Stimulated activated CD8-positive, alpha-beta memory T cell treated with anti-CD3 and anti-CD28 coated beads, Interleukin-4, amount 100 ng/mL, for 1 hour (primary cell): ENCODE data around the gene GOLGA5.
"Not testable (repeated sequence)": the region's sequence is repeated elsewhere in the genome, so short reads cannot be mapped to it uniquely, and the experiment has no call there.

Experiments used
- DNase-seq, 2 donors: peaks; one replicate each; pipeline ENCODE4 v3.0.0-alpha.2; 2020; ENCODE audit warnings: low read depth in 2 of 2, low spot score in 1 of 2

The GOLGA5 gene

DNA sequence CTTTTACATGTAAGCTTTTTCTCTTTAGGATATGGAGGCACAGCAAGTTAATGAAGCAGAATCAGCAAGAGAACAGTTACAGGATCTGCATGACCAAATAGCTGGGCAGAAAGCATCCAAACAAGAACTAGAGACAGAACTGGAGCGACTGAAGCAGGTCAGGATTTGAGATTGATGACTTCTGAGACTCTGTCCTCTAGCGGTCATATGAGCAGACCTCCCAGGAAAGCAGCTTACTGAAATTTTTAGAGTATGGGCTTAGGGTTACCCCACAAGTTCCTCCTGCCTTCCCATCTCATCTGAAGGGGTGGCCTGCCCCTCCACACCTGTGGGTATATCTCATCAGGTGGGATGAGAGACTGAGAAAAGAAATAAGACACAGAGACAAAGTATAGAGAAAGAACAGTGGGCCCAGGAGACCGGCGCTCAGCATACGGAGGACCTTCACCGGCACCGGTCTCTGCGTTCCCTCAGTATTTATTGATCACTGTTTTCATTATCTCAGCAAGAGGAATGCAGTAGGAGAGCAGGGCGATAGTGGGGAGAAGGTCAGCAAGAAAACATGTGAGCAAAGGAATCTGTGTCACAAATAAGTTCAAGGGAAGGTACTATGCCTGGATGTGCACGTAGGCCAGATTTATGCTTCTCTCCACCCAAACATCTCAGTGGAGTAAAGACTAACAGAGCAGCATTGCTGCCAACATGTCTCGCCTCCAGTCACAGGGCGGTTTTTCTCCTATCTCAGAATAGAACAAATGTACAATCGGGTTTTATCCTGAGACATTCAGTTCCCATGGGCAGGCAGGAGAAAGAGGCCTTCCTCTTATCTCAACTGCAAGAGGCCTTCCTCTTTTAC lies 25.8 kb downstream of the GOLGA5 start:
- DNase-seq, result not testable (repeated sequence)

DNA sequence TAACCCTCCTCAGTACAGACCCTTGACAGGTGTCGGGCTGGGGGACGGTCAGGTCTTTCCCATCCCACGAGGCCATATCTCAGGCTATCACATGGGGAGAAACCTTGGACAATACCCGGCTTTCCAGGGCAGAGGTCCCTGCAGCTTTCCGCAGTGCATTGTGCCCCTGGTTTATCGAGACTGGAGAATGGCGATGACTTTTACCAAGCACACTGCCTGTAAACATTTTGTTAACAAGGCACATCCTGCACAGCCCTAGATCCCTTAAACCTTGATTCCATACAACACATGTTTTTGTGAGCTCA lies 26.4 kb downstream of the GOLGA5 start:
- DNase-seq, result not testable (repeated sequence)

DNA sequence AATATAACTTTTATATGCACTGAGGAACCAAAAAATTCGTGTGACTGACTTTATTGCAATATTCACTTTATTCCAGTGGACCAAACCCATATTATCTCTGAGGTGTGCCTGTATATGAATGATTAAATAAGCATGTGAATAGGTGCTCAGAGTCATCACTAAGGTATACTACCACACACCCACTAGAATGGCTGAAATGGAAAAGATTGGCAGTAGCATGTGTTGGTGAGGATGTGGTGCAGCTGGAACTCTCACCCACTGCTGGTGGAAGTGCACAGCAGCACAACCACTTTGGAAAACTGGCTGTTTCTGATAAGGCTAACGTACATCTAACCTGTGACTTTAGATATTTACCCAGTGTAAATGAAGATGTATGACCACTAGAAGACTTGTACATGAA lies 36.8 kb downstream of the GOLGA5 start:
- no peak for DNase-seq

DNA sequence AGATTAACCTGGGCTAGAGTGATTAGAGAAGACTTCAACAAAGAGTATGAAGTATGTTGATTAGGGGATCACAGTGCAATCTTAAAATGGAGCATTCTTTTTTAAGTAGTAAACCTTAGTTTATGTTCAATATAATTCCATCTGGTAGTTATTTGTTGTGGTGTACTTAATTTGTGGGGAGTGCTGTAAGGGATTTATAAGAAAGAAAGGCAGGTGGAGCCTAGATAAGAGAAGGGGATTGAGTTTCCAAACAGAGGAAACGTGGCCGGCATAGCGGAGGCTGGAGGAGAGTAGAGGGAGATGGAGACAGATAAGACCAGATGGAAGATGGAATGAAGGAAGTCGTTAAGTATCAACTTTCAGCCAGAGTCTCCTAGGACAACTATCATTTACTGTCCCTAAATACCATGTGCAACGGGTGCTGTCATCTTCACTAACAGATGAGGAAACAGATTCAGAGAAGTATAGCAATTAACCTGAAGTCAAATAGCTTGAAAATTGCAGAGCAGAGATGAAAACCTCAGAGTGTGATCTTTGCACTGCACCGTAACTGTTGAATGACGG lies 38.1 kb downstream of the GOLGA5 start:
- DNase-seq, result no peak

DNA sequence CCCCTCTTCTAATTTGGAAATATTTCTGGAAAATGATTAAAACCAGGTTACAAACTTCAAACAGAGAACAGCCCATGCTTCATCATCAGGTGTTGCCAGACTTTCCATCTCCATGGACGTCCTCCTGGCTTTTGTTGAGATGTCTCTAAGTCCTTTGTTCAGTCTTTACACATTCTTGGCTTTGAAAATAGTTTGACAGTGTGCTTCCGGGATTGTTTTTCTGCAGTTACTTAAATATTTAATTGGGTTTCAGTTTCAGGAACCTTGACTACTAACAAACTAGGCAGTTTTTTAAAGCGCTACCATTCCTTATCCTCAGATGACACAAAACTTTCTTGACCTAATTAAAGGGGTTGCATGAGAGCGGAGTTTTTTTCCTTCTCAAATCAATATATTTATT lies 47.8 kb downstream of the GOLGA5 start:
- DNase-seq, result no peak

DNA sequence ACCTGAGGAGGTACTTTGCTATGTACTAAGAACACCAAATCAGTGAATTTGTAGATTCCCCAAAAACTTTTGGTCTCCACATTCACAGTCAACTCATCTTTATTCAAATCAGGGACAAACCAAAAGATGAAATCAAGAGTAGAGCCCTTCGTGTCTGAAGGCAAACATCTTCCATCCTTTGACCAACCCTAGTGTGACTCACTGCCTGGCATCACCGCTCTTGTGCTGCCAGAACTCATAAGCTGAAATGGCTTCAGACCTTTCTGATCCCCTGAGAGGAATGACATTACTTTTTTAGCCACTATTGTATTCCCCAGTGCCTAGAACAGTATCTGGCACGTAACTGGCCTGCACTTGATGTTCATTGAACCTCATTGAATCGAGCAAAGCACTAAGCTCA lies 50.1 kb downstream of the GOLGA5 start:
- DNase-seq, result no peak

DNA sequence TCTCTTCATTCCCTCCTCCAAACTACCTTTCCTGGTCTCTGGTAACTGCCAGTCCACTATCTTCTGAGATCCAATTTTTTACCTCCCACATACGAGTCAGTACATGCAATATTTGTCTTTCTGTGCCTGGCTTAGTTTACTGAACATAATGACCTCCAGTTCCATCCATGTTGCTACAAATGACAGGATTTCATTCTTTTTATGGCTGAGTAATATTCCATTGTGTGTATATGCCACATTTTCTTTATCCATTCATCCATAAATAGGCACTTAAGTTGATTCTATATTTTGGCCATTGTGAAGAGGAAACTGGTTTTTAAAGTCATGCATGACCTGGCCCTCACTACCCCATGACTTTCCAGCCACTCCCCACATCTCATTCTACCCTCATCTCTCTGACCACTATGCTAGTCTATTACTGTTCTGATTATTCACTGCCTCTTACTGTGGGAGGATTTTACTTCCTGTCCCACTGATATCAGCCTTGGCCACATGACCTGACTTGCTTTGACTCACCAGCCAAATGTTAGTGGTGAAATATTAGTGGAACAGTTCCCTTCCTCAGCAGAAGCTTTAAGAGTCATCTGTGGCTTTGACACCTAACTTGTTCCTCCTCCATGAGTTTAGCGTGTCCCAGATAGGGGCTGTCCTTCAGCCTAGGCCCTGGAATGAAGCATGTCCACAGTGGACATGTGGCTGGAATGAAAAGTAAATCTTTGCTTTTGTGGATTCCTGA lies 52.2 kb downstream of the GOLGA5 start:
- DNase-seq, result no peak

DNA sequence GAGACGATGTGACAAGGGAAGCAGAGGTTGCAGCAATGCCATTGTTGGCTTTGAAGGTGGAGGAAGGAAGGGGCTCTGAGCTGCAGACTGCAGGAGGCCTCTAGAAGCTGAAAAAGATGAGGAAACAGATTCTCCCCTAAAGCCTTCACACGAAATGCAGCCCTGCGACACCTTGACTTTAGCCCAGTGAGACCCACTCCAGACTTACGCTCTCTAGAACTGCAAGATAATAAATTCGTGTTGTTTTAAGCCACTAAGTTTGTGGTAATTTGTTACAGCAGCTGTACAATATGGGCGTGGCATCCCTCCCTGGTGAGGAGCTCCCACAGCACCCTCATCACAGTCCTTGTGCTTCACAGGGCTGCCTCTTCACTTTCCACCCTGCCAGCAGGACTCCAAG lies 53.2 kb downstream of the GOLGA5 start:
- no peak for DNase-seq

DNA sequence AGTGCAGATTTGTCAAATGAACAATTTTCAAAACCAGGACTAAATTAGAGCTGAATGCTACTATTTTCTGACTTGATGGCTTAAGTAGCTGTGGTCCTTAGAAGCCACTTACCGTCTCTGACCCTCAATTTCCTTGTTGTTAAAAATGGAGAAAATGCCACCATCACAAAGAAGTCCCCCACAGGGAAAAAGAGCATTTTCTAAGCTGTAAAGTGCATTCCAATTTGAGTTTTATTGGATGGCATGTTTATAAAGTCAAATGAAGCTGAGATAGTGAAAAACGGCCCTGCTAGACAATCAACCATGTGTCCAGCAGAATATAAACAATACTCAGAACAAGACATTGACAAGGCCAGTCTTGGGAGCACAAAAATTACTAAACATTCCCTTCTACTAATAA lies 53.6 kb downstream of the GOLGA5 start:
- DNase-seq, result no peak

DNA sequence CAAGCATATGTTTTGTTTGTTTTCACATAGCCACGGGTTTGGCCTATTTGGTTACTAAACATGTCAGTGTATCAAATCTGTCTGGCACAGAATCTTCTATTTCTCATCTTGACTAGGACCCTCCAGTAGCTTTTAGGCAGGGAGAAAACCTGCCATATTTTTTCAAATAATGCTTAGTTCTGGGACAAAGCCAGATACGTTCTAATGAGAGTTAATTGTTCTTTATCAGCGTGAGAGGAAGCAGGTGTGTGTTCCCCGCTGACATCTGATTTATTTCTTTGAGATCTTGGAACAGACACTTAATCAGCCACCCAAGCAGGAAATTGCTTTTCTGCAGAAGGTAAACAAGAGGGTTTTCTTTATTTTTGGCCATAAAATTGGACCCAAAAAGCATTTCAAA lies 54.8 kb downstream of the GOLGA5 start:
- DNase-seq, result no peak

DNA sequence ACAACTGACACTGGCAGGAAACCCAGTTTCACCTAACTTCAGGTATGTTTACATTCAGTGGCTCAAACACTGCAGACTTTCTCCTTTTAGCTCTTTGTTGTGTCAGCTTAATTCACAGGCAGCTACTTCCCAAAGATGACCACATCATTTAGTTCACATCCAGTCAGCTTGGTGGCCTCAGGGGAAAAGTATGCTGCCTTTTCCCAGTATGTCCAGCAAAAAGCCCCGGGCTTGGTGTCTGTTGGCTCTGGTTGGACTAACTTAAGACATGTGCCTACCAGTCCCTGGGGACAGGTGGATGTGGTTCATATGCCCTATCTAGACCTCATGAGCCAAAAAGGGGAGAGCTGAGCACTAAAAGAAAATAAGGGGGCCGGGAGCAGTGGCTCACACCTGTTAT lies 56.4 kb downstream of the GOLGA5 start:
- DNase-seq, result no peak

DNA sequence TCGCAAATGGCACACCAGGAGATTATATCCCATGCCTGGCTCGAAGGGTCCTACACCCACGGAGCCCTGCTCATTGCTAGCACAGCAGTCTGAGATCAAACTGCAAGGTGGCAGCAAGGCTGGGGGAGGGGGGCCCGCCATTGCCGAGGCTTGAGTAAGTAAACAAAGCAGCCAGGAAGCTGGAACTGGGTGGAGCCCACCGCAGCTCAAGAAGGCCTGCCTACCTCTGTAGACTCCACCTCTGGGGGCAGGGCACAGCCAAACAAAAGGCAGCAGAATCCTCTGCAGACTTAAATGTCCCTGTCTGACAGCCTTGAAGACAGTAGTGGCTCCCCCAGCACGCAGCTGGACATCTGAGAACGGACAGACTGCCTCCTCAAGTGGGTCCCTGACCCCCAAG lies 59.0 kb downstream of the GOLGA5 start:
- DNase-seq, result not testable (repeated sequence)

DNA sequence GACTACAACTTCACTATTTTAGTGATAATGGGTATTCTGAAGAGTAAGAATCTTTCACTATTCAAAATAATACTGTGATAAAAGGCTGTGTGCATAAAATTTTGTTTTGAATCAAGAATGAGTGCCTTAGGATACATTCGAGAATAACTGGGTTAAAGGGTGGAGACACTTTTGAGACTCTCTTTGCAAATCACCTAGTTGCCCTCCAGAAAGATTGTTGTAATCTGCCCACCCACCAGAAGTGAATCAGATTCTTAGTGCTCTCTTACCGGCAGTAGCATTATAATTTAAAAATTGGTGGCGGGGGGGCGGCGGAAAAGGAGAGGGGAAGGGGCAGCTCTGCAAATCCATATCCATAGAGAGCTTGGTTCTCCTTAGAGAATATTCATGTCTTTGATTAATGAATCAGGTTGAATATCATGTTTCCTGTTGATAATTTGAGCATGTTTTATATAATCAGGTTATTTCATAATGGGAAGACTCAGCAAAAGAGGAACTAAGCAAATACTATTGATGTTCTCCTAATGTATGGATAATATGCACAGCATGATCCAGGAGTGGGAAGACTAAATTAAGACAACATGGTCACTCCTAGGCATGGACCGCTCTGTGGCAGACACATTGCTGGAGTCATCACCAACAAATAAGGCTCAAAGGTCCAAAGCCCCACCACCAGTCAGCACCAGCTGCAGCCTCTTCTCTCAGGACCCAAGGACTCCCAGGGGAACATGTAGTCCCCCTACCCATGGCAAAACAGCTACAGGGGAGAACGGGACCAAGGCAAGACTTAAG lies 66.1 kb downstream of the GOLGA5 start:
- DNase-seq, result no peak

DNA sequence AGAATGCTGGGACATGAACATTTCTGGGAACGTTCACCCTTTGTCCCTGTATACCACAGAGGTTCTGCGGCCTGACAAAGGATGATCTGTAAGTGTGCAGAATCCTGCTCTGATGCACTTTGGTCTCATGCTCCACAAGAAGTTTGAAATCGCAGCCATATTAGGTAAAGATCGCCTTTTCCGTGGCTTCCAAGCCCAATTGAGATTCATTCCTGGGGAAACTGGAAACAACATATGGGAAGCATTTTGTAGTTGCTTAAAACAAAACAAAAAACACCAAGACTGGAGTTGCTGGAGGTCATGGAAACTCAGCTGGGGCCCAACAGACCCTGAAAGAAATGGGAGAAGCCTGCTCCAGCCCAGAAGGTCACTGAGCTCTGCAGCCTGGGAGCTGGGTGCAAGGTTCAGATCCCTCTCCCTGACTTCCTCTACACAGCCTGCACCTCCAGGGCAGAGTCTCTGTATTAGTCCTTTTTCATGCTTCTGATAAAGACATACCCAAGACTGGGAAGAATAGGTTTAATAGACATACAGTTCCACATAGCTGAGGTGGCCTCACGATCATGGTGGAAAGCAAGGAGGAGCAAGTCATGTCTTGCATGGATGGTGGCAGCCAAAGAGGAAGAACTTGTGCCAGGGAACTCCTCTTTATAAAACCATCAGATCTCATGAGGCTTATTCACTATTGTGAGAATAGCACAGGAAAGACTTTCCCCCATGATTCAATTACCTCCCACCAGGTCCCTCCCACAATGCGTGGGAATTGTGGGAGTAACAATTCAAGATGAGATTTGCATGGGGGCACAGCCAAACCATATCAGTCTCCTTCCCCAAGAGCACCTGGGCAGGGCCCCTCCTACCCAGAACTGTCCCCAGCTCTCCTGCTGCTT lies 68.0 kb downstream of the GOLGA5 start:
- no peak for DNase-seq

DNA sequence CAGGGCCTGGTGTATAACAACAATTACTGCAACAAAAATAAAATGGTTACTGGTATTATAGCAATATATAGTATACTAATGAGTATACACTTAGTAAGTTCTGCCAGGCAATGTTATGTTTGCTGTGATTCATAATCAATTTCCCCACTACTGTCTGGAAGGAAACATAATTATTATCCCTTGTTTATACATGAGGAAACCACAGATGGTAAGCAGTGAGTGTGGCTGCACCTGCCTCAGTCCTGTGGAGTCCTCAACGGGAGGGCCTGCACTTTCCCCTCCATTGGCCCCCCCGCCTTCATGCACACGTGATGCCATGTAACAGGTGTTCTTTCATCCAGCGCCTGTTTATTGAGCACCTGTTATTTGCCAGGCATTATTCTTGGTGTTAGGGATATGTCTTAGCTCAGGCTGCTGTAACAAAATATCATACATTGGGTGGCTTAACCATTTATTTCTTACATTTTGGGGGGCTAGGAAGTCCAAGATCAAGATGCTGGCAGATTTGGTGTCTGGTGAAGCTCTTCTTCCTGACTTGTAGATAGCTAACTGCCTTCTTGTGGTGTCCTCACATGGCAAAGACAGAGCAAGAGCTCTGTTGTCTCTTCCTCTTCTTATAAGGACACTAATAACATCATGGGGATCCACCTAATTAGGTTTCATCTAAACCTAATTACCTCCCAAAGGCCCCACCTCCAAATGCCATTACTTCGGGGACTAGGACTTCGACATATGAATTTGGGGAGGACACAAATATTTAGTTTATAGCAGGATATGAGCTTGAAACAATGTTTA lies 69.4 kb downstream of the GOLGA5 start:
- no peak for DNase-seq

DNA sequence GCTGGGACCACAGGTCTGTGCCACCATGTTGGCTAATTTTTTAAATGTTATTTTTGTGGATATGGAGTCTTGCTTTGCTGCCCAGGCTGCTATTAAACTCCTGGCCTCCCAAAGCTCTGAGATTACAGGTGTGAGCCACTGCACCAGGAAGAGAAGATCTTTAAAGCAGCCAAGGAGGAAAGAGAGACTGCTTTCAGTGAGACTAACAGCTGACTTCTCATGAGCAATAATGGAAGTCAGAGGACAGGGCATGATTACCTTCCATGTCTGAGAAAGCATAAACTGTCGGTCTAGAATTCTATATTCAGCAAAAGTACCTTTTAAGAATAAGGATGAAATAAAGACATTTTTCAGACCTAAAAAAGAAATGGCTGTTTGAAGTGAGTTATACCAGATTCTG lies 71.6 kb downstream of the GOLGA5 start:
- DNase-seq, result no peak

DNA sequence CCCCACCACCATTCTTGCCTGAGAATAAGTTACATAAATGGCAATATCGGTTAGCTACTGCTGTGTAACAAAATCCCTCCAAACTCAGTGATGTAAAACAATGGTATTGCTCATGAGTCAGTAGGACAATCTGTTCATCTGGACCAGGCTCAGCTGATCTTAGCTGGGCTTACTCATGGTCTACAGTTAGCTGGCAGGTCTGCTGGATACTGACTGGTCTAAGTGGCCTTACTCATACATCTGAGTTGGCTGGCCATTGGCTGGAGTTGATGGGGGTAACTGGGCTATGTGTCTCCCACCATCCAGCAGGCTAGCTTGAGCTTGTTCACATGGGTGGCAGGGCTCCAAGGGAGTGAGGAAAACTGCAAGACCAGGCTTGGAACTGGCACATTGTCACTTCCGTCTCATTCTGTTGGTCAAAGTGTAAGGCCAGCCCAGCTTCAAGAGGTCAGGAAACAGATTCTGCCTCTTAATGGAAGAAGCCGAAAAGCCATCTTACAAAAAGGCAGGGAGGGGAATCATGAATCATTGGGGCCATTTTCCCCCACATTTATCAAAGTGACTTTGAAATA lies 72.2 kb downstream of the GOLGA5 start:
- no peak for DNase-seq

DNA sequence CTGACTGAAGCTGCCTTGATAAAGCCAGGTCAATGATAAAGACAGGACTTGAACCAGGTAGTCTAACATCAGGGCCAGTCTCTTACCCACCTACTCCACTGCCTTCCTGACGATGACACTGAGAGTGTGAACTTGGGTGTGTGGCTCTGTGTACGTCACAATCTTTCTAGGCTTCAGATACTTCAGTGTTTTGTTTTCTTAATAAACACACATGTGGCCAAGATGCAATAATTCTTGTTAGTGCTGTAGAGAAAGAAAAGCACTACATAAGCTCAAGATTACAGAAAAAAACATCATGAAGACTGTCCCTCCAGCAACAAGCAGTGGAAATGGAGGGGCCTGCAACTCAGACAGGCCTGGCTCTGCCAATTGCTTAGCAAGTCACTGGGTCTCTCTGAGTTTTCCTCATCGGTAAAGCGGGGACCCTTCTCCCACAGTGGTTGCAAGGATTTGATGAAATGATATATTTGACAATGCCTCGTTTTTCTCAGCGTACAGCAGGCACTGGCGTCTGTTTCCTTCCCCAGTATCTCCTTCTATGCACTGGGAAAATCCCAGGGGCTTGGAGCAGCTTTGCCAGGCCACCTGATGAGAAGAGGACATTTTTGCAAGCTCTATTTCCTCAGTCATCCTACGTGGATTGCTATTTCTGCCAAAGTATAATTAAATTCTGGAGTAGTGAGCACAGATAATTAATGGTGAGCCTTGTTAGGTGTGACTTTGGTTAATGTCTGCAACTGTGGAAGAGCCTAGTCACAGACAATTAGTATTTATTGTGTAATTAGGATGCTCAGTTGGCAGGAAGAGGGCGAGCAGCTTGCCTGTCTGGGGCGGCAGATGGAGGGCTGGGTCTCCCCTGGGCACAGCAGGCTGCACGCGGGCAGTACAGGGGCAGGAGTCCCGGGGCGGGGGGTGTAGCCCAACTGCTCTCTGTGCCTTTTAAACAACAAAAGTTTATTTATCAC lies 73.1 kb downstream of the GOLGA5 start:
- DNase-seq, result no peak
